IPS-18a (cell line): ENCODE measurements around the gene MYEF2.

Experiments
- H3K27ac ChIP-seq: one replicate; pipeline ENCODE4 v1.5.1; 2013; ENCODE audit warnings: low read length
- H3K27me3 ChIP-seq: one replicate; pipeline ENCODE4 v1.6.1; 2013; ENCODE audit warnings: mild to moderate bottlenecking, low read length; ENCODE audit not compliant: control insufficient read depth, insufficient read depth
- H3K36me3 ChIP-seq: one replicate; pipeline ENCODE4 v1.6.1; 2013; ENCODE audit warnings: low read depth, low read length; ENCODE audit not compliant: control insufficient read depth
- H3K4me1 ChIP-seq: one replicate; pipeline ENCODE4 v1.6.1; 2013; ENCODE audit warnings: low read depth, low read length; ENCODE audit not compliant: control insufficient read depth
- H3K4me3 ChIP-seq: one replicate; pipeline ENCODE4 v1.5.1; 2013; ENCODE audit warnings: low read length
- H3K9ac ChIP-seq: one replicate; pipeline ENCODE4 v1.6.1; 2013; ENCODE audit warnings: mild to moderate bottlenecking, low read length, moderate library complexity
- H3K9me3 ChIP-seq: one replicate; pipeline ENCODE4 v1.6.1; 2013; ENCODE audit warnings: low read depth, low read length; ENCODE audit not compliant: control insufficient read depth

The MYEF2 gene

DNA sequence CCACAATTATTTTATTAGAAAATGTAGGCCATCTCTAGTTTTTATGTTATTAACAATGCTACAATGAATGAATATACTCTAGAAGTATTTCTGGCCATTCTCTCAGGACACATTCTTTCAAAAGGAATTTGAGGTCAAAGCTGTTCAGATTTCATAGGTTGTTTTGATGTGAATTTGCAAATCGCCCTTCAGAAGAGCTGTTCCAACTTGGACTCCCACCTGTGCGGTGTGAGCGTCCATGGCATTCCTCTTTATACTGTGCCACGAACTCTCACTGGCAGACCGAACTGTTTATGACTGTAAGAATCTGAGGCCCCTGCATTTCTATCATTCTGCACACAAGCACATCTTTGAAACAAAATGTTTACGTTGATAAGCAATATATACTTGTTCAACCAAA lies 75.9 kb downstream of the MYEF2 start:
- no peaks in the 10 kb centered on the region for H3K9me3 ChIP-seq
- no peaks in the 10 kb centered on the region for H3K36me3 ChIP-seq
- no peak overlapping the region for H3K9ac ChIP-seq
- H3K27ac ChIP-seq, result no peak overlapping the region
- no peaks in the 10 kb centered on the region for H3K4me1 ChIP-seq
- no peak overlapping the region for H3K4me3 ChIP-seq
- H3K27me3 ChIP-seq, result no peaks in the 10 kb centered on the region

DNA sequence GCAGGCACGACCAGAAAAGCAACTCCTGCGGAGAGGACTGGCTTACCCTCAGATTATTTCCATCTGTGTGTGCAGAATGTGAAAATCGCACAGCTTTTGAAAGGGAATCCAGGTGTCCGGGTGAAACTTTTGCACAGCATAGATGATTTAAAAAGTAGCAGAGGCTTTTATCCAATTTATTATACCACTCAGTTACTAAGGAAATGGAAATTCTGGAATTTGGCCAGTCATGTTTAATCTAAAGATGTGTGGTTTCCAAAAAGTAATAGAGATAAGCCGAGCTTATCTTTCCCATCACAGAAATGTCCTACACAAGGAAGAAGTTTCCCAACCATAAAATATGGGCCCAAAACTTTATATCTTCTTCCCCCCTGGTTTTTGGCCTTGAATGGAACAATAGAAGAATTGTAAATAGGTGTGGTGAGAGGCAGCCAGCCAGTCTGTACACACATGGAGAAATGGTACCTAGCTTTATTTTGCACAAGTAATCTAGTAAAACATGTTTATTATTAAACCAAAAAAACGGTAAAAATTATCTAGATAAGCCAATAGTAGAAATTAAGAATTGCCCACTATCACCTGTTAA lies 76.6 kb downstream of the MYEF2 start:
- Histone ChIP-seq H3K27ac (no peak overlapping the region), H3K4me3 (no peak overlapping the region), H3K9me3 (no peaks in the 10 kb centered on the region), H3K9ac (no peak overlapping the region), H3K36me3 (no peaks in the 10 kb centered on the region), H3K4me1 (no peaks in the 10 kb centered on the region), H3K27me3 (no peaks in the 10 kb centered on the region)

DNA sequence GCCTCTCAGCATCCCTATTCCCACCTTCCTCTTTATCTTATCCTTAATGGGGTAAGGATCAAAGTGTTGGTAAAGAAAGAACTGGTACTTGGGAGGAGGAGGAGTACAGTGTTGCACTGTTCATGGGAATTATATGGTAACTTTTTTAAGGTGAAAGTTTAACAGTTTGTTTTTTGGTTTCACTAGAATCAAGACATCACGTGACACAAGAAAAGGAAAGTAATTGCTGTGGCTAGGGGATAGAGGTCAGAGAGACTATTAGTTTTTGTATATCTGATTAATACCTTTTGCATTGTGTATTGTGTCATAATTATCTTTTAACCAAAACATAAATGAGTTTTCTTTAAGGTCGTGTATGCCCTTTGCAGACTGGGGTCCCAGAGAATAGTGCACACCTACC lies 80.8 kb downstream of the MYEF2 start:
- H3K36me3 ChIP-seq, result no peaks in the 10 kb centered on the region
- no peak overlapping the region for H3K27ac ChIP-seq
- H3K4me1 ChIP-seq, result no peaks in the 10 kb centered on the region
- H3K9ac ChIP-seq, result no peak overlapping the region
- no peaks in the 10 kb centered on the region for H3K9me3 ChIP-seq
- H3K4me3 ChIP-seq, result no peak overlapping the region
- H3K27me3 ChIP-seq, result no peaks in the 10 kb centered on the region

DNA sequence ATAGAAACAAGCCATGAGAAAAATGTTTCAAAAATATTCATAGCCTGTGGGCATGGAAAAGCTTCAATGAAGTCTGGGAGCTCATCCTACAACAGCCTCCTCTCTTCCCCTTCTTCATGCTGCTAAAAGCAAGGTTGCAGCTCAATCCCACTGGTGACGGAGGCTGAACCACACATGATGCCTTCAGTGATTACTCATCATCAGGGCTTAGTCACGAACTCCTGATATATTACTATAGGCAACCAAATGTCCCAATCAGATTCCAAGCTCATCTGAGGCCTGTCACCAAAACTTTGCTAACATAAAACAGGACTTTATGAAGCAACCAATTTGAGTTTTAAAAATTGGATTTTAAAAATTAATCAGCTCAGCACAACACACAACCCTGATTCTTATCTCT lies 81.3 kb downstream of the MYEF2 start:
- Histone ChIP-seq H3K27me3 (no peaks in the 10 kb centered on the region), H3K9me3 (no peaks in the 10 kb centered on the region), H3K36me3 (no peaks in the 10 kb centered on the region), H3K27ac (no peak overlapping the region), H3K4me3 (no peak overlapping the region), H3K9ac (no peak overlapping the region), H3K4me1 (no peaks in the 10 kb centered on the region)

DNA sequence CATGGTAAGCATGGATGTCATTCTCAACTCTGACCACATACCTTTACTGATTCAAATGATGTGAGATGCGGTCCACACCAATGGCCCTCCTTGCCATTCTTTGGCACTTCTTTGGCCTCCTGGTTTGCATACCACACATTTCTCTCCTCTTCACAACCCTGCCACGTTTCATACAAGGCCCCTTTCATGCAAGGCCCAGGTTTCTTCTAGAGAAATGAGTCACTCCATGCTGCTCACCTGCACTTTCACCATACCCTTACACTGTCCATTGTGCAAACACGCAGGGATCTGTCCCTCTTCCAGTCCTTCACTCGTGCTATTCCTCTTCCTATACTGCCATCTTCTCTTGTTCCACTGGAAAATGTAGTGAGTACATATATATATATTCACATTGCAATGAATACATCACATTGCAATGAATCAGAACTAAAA lies 81.7 kb downstream of the MYEF2 start:
- H3K27ac ChIP-seq, result no peak overlapping the region
- H3K4me1 ChIP-seq, result no peaks in the 10 kb centered on the region
- no peaks in the 10 kb centered on the region for H3K9me3 ChIP-seq
- H3K4me3 ChIP-seq, result no peak overlapping the region
- H3K36me3 ChIP-seq, result no peaks in the 10 kb centered on the region
- no peak overlapping the region for H3K9ac ChIP-seq
- no peaks in the 10 kb centered on the region for H3K27me3 ChIP-seq

DNA sequence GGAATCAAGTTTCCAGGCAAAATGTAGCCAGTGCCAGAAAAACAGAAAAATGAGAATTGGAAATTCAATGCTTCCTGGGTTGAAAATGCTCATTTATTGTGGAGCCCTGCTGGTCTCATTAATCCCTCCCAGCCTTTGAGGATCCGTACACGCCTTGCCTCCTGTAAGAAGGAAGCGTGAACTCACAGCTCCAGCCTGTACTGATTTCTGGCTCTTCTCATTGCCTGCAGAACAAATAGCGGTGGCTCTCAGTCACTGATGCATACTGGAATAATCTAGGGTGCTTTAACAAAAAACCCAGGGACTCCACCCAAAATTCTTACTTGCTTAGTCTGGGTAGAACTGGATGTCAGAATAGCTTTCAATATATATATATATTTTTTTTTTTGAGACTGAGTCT lies 86.6 kb downstream of the MYEF2 start:
- Histone ChIP-seq H3K36me3 (no peaks in the 10 kb centered on the region), H3K27ac (no peak overlapping the region), H3K4me3 (no peak overlapping the region), H3K9ac (no peak overlapping the region), H3K27me3 (no peaks in the 10 kb centered on the region), H3K9me3 (peaks cover 19% of the 10 kb centered on the region), H3K4me1 (no peaks in the 10 kb centered on the region)

DNA sequence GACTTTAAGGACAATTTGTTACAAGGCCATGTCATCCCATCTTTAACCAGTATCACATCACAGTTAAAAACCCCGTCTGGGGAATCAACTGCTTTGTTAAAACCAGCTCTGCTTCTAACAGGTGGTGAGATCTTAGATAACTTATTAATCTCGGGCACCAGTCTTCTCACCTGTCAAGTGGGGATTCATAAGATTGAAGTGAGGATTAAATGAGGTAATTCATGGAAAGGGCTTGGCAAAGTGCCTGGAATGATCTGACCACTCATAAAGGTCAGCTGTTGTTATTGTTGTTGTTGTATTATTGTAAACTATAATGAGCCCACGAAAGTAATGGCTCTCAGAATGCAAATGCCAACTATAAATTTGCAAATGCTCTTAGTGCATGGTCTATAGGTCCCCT lies 87.4 kb downstream of the MYEF2 start:
- no peaks in the 10 kb centered on the region for H3K36me3 ChIP-seq
- peaks cover 19% of the 10 kb centered on the region for H3K9me3 ChIP-seq
- H3K27ac ChIP-seq, result no peak overlapping the region
- no peaks in the 10 kb centered on the region for H3K27me3 ChIP-seq
- H3K4me3 ChIP-seq, result no peak overlapping the region
- no peaks in the 10 kb centered on the region for H3K4me1 ChIP-seq
- H3K9ac ChIP-seq, result no peak overlapping the region

DNA sequence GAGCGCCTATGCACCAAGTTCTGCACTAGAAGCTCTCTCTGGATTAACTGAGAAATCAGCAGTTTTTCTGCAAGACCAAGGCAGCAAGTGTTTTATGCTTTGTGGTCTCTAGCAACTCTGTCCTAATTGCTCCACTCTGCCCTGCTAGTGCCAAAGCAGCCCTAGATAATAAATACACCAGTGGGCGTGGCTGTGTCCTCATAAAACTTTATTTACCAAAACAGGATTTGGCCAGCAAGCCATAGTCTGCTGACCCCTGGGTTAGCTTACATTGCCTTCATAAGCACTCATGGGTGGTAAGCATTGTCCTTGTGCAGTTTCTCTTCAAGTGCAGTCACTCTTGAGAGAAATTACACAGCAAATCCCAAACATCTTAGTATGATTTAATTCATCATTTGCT lies 88.0 kb downstream of the MYEF2 start:
- Histone ChIP-seq H3K27me3 (no peaks in the 10 kb centered on the region), H3K4me3 (no peak overlapping the region), H3K9ac (no peak overlapping the region), H3K27ac (no peak overlapping the region), H3K9me3 (peaks cover 19% of the 10 kb centered on the region), H3K36me3 (no peaks in the 10 kb centered on the region), H3K4me1 (no peaks in the 10 kb centered on the region)

DNA sequence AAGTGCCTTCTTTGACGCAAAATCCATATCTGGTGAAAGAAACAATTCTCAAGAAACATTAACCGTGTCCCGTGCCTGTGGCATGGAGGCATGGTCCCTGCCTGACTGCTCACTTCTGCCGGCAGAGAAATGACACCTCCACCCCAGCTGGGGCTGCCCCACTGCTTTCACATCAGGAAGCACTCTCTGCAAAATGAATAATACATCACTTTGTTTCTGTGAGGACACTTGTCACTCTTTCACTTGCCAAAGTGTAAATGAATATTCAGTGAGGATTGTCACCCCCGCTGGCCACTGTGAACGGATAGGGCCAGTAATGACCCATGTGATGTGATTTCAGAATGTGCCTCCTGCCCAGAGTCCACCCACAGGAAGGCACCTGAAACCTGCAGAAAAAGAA lies 88.4 kb downstream of the MYEF2 start:
- Histone ChIP-seq H3K27ac (no peak overlapping the region), H3K36me3 (no peaks in the 10 kb centered on the region), H3K9me3 (peaks cover 19% of the 10 kb centered on the region), H3K9ac (no peak overlapping the region), H3K4me3 (no peak overlapping the region), H3K27me3 (no peaks in the 10 kb centered on the region), H3K4me1 (no peaks in the 10 kb centered on the region)

DNA sequence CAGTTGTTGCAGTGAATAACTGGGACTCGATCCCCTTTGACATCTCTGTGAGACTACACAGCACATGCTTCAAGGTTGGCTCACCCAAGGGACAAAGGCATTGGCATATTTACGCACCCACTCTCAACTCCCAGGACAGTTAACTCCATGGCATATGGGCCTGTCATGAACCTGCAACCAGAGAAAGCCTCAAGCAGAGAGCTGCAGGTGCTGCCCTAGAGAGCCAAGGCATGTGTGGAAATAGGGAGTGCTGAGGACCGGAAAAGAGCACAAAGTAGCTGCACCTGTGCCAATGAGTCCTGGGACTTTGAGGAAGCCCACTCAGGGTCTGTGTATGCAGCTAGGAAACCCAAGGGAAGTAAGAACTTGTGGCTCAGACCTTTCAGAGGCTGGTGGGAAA lies 90.3 kb downstream of the MYEF2 start:
- no peak overlapping the region for H3K4me3 ChIP-seq
- H3K9me3 ChIP-seq, result peaks cover 19% of the 10 kb centered on the region
- H3K27me3 ChIP-seq, result no peaks in the 10 kb centered on the region
- no peaks in the 10 kb centered on the region for H3K4me1 ChIP-seq
- H3K36me3 ChIP-seq, result no peaks in the 10 kb centered on the region
- no peak overlapping the region for H3K27ac ChIP-seq
- no peak overlapping the region for H3K9ac ChIP-seq

DNA sequence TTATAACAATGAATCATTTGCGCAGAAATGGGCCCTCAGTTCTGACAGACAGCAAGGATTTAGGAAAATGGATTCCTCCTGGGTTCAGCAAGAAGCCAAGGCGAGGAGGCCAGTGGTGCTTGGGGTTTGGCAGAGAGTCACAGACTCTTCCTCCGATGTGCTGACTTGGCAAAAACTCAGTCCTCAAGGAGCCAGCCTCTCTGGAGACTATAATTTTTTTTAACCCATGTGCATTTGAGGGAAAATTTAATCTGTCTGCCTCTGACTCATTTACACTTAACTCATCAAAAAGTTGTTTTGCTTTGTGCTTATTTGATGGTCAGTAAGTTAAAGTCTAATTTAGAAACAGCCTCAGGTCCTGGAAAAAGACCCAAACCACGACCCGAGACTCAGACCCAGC lies 91.5 kb downstream of the MYEF2 start:
- no peaks in the 10 kb centered on the region for H3K36me3 ChIP-seq
- no peak overlapping the region for H3K27ac ChIP-seq
- no peaks in the 10 kb centered on the region for H3K27me3 ChIP-seq
- no peak overlapping the region for H3K4me3 ChIP-seq
- H3K9ac ChIP-seq, result no peak overlapping the region
- no peaks in the 10 kb centered on the region for H3K4me1 ChIP-seq
- H3K9me3 ChIP-seq, result peaks cover 19% of the 10 kb centered on the region

DNA sequence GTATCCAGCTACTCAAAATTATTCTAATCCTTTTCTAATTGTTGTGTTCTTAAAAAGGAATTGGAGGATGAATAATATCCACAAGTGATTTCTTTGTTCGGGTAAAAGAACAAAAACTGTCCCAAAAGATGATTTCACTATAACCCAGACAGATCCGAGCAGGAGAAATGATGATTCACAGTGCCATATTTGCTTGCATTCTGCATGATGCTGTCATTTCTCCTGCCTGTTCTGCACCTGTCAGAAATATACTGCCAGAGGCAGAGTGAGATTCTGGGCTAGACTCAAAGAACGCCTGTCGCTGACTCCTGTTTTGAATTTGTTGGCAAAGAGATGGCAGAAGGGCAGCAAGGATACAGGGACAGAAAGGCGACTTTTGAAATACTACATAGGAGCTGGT lies 92.0 kb downstream of the MYEF2 start:
- Histone ChIP-seq H3K4me3 (no peak overlapping the region), H3K9me3 (peaks cover 19% of the 10 kb centered on the region), H3K4me1 (no peaks in the 10 kb centered on the region), H3K9ac (no peak overlapping the region), H3K27me3 (no peaks in the 10 kb centered on the region), H3K27ac (no peak overlapping the region), H3K36me3 (no peaks in the 10 kb centered on the region)
